AG09309 (cell line): ENCODE measurements around the gene MAGI2.

Source experiments
- DNase-seq: peaks from one replicate; pipeline ENCODE4 v3.0.0-alpha.2; 2010; ENCODE audit warnings: low read depth
- H3K4me3 ChIP-seq: 2 replicates; pipeline ENCODE4 v1.5.1; 2011; ENCODE audit warnings: mild to moderate bottlenecking, low read depth, low read length, moderate library complexity; ENCODE audit not compliant: control insufficient read depth
- CTCF ChIP-seq: IDR thresholded peaks from 2 replicates; pipeline ENCODE4 v1.5.1; 2011; ENCODE audit warnings: mild to moderate bottlenecking, low read depth, low read length, inconsistent platforms; ENCODE audit not compliant: insufficient read depth, control insufficient read depth; ENCODE audit errors: missing control alignments

MAGI2 gene

DNA sequence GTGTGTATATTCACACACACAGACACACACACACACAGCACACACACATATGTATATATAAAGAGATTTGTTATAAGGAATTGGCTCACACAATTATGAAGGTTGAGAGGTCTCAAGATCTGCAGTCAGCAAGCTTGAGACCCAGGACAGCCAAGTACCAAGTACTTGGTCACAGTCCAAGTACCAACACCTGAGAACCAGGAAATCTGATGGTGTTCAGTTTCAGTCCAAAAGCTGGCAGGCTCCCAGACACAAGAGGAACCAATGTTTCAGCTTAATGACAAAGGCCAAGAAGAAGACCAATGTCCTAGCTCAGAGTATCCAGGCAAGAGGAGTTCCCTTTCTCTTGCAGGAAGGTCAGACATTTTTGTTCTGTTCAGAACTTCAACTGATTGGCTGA, 780.2 kb downstream of the MAGI2 start:
- no peak overlapping the region for H3K4me3 ChIP-seq
- no peak for DNase-seq
- TF ChIP-seq CTCF = no peak

DNA sequence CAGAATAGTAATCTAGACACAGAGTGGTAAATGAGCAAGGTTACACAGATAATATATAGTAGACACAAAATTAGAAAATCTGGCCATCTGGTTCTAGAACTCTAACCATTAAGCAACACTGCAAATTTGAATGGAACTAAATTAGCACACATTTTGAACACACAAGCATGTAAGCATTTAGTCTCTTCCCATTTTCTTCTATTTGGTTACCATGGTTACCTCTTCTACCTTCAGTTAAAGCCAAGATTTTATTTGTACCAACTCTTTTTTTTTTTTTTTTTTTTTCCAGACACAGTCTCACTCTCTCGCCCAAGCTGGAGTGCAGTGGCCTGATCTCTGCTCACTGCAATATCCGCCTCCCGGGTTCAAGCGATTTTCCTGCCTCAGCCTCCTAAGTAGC, 790.5 kb downstream of the MAGI2 start:
- no peak for TF ChIP-seq CTCF
- H3K4me3 ChIP-seq = no peak overlapping the region
- DNase-seq = no peak

- DNase-seq = no peak
- TF ChIP-seq CTCF = no peak
- H3K4me3 ChIP-seq = no peak overlapping the region
Measured at GRCh38 chr7:78649976-78650375, 803.5 kb downstream of the MAGI2 start.

GRCh38 chr7:78649236-78649635, 804.2 kb downstream of the MAGI2 start:
- TF ChIP-seq CTCF = no peak
- no peak for DNase-seq
- H3K4me3 ChIP-seq = no peak overlapping the region

- no peak overlapping the region for H3K4me3 ChIP-seq
- TF ChIP-seq CTCF = no peak
- DNase-seq = no peak
Measured at GRCh38 chr7:78642751-78643150, 810.7 kb downstream of the MAGI2 start.

DNA sequence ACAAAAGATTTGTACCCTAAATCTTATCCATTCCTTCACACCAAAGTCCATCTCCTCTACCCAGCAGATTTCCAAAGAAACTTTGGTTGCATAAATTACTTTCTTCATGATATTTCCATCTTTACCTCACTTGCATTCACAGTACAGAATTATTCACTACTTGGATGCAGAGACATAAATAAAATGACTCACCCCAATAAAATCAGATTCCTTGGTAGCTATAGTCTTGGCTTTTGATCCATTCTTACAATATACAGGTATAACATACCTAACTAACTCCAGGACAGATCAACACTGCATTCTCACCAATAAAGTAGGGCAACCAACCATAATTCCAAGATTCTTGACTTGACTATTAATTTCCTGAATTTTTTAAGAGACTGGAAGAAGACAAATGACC, 815.1 kb downstream of the MAGI2 start:
- DNase-seq = no peak
- TF ChIP-seq CTCF = no peak
- no peak overlapping the region for H3K4me3 ChIP-seq

DNA sequence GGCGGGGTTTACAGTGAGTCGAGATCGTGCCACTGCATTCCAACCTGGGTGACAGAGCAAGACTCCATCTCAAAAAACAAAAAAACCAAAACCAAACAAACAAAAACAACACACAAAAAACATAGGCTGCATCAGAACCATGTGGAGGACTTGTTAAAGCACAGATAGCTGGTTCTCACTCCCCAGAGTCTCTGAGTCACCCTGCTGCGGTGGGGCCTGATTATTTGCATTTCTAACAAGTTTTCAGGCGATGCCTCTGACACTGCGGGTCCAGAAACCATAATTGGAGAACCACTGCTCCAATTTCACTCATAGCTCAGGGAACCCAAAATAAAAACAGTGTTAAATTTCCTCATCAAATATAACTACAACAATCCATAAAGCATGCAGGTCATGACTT, 816.7 kb downstream of the MAGI2 start:
- no peak for DNase-seq
- H3K4me3 ChIP-seq = no peak overlapping the region
- TF ChIP-seq CTCF = no peak
